Lung microvascular endothelial cell (primary cell): ENCODE data around the gene GDPD5. TPM values are rescaled to one million over a fixed set of nuclear protein-coding genes. Genes with fewer than 3 reads are reported as not detected.

Experiments used
- DNase-seq, 2 donors: peaks; one replicate each; pipeline versions ENCODE4 v3.0.0 to v3.0.0-alpha.2; 2010; ENCODE audit warnings: low read depth in 2 of 2
- total RNA-seq: library from RNA; depleted of rRNA; stranded (reverse); fragments of >200 nt; gene quantifications from 2 replicates; pipeline ENCODE4 v1.2.1, GENCODE V29; 2014

The GDPD5 gene
- total RNA-seq, 1 donor from 2014 or later = 15.9 TPM

DNA sequence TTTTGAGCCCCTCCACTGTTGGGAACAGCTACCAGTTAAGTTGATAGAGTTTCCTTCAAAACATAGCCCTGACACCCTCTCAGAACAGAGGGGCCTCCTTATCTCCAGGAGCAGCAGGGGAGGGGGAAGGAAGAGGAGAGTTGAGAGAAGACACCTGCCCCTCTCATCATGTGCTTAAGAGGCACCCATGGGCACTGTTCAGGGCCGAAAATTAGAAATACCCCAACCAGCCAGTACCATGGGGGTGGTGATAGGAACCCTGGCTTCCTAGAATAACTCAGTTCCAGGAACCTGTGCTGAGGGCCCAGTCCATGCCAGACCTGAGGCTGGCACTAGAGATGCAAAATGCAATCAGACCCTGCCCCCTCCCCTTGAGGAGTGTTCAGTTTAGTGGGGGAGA is 9.3 kb upstream of the GDPD5 start:
- no peak for DNase-seq

DNA sequence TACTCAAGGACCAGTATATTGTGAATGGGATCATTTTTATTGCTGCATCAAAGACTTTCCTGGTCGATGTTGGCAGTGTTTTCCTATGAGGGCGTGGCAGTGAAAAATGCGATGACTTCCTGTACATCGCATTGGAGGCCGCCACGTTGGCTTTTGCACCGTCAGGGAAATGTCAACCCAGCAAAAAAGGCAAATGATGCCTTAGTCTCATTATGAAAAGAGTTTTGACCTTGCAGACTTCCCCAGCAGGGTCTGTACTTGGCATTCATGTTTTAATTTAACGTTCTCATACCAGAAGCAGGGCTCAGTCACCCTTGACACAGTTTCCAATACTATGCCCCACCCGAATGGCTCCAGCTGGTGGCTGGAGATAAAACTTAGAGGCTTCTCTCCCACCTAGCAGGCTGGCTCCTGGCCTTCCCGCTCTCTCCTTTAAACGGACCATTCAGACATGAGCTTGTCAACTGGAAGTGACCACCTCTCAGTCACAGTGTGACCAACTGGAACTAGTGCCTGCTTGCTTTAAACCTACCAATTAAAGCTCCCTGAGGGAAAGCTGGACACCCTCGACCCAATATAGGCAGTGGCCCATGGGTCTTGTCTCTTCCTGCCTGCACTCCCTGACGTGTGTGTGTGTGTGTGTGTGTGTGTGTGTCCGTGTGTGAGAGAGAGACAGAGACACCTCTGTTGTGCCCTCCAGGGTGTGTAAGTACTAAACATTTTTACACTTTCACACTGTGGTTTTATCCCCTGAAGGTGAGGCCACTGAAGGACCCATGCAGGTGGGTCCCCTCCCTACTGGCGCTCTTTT is 8.7 kb upstream of the GDPD5 start:
- DNase-seq = peak in 1 of 2 donors; percentile 74

DNA sequence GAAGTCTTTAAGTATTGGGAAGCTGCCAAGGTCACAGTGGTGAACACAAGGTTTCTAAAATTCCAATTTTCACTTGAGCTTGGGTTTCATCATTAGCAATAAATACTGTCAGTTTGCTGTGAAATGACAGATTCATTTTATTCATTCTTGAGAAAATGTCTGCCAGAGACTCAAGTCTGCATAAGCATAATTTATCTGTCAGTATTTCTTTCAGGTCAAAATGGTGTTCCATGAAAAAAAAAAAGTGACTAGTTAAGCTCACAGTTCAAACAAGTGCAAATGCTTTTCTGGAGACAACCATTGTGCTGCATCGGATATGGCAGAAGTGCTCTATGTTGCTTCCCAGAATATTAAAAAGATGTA is 8.1 kb upstream of the GDPD5 start:
- no peak for DNase-seq

DNA sequence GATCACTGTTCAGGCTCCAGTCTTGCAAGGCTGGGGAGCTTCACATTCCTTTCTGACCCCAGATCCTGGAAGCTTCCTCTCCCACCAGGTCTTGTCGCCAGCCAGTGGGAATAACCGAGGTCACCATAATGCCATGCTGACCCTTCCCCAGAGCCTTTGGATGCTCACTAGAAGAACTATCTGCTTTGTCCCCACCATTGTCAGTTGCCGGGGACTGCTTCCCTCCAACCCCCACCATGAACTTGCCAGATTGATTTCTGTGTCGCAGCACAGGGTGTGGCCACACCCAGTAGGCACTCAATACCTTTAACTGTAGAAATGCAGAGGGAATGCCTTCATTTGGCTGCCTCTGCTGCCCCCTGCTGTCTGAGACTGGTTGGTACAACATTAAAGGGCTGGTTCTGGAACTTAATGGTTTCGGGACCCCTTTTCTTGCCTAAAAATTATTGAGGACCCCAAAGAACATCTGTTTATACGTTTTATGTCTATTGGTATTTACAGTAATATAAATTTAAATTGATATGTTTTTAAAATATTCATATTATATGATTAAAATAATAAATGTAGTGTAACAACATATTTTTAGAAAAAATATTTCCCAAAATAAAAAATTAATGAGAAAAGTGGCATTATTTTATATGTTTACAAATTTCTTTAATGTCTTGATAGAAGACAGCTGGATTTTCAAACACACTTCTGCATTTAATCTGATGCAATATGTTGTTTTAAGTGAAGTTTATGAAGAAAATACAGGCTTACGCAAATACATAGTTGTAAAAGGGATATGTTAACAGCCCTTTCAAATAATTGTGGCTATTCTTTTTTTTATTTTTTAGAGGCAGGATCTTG is 6.7 kb upstream of the GDPD5 start:
- peak; percentile 56 to 73 for DNase-seq

DNA sequence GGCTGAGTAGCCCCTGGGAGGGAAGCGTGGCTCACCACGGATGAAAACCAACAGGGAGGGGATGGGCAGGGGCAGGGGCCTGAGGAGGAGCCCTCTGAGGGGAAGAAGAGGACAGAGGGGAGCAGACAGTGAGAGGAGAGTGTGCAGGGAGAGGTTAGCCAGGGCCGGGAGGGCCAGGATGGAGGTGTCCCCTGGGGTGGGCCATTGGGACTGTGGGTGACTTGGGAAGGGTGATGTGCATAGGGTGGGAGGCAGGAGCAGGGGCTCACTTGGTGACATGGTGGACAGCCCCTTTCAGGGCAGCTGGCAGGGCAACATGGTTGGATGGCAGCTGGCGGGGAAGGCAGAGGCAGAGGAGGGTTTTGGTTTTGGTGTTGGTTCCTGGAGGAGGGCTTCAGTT is 5.6 kb upstream of the GDPD5 start:
- DNase-seq = no peak

DNA sequence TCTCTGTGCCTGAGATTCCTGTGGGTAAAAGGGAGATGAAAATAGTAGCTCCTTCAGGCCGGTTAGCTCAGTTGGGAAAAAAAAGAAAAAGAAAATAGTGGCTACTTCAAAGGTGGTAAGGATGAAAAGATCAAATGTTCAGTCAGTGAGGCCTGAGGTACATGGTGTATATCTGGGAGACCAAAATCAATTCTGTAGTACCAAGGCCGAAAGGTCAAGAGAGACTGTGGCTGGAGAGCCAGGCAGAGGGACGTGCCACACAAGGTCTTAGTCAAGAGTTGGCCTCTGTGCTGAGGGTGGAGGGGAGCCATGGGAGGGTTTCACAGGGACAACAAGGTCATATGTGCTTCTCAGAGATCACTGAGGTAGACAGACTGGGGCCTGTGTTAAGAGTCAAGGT is 4.8 kb upstream of the GDPD5 start:
- DNase-seq = no peak

DNA sequence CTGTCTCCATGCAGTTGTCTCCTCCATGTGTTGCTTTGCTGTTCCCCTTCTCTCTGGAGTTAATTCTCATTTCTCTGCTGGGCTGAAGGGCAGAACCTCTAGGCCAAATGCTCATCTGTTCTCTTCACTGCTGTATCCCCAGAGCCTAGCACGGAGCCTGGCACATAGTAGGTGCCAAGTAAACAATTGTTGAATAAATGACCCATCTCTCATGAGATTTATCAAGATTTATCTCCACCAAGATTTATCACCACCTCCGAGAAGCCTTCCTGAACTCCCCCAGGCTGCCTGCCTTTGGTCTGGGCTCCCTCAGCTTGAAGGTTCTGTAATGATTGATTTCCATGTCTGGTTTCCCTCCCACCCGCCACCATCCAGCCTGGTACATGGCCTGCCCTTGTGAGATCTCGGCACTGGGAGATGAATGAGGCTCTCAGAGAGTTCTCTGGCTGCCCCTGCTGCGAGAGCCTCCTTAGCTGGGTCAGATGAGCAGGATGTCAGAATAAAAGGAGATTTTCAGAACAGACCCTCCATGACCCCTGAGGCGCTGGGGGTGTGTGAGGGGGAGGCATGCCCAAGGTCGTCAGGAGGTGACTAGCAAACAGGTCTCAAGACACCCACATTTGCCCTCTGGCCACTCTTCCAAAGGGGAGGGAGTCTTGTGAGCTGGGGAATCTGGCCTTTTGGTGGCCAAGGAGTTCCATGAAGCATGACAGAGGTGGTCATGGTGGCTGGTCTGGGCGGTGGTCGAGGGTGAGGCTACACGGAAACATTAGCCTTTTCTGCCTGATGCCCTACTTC is 2.4 kb upstream of the GDPD5 start:
- DNase-seq = no peak

DNA sequence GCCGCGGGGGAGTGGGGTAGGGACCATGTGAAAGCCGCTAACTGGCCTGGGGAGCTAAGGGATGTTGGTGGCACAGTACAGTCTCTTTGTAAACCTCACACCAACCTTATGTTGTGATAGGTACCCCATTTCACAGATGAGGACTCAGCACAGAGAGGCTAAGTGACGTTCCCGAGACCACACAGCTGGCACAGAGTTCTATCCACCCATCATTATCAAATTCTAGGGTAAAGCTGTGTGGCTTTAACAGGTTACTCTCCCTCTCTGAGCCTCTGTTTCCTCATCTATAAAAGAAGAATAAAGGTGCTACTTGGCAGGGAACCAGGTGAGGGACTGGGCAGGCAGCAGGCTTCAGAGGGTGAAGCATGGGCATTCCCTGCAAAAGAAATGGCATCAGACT is 1.4 kb upstream of the GDPD5 start:
- DNase-seq = no peak

DNA sequence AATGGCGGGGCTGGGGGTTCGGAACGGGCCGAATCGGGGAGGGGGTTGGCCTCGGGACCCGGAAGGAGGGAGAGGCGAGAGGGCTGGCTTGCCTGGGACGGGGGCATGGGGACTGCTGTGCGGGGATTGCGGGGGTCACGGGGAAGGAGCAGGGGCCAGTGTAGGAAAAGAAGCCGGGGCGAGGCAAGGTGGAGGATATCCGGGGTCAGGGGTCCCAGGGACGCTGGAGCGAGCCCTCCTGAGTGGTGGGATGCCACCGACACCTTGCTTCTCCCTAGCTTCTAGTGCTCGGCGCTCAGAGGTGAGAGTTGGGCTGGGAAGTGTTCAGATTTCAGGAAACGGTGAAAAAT is 426 bp upstream of the GDPD5 start:
- no peak for DNase-seq

DNA sequence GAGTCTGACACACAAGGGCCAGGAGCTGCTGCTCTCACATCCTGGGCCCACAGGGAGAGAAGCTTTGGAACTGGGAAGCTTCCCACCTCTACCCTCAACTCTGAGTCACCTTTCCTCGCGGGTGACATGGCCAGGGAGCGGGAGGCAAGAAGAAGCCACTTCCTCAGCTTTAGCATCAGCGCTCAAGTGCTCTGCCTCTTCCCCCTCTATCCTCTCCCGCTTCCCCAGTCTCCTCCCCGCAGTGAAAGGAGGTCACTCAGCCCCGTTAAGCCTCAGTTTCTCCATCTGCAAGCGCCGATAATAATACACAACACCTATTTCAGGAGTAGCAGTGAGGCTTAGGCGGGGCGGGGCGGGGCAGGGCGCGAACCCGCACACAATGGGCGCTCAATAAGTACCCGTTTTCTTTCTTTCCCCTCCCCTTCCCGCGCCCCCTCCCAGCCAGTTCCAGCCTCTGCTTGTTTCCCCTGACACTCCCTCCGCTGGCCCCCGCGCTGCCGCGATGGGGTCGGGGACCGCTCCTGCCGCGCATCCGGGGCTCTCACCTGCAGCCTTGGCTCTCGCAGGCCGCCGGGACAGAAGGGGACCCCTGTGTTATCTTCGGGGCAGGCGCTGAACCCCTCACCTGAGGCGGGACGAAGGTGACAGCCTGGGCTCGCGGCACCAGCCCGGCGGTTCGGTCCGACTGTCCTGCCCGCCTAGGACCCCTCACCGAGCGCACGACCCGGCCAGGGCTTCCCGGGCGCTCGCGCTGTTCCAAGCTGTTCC is 892 bp downstream of the GDPD5 start:
- peak; percentile 25 to 29 for DNase-seq

DNA sequence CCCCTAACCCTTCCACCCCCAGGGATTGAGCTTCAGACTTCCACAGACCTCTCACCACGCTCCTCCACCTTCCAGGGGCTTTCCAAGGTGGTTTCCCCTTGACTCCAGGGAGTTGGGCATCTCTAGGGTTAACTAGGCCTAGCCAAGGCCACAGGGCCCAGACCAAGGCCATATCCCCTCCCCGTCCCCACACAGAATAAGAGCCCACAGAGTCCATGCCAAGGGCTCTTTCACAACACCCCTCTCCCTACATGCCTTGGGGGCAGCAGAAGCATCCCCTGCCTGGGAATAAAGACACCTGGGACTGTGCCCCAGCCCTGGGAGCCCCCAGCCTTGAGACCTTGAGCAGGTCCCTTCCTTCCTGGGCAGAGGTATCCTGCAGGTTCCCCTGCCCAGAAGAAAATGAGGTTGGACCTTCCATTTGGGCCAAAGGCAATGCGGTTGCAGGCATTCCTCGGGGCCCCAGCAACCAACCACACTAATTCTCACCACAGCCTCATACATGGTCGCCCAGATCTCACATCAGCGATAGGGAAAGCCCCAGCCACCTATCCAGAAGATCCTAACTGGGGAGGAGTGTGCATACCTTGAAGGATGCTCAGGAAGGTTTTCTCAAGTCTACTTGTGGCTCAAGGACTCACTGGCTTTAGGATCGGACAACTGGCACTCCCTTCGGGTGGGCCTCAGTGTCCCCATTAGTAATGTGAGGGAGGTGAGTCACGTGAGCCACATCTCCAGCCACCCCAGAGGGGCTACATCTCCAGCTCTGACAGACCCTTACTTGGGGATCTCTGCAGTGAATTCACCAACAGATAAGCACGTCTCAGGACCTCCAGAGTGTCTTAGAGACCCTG is 1.7 kb downstream of the GDPD5 start:
- no peak for DNase-seq

DNA sequence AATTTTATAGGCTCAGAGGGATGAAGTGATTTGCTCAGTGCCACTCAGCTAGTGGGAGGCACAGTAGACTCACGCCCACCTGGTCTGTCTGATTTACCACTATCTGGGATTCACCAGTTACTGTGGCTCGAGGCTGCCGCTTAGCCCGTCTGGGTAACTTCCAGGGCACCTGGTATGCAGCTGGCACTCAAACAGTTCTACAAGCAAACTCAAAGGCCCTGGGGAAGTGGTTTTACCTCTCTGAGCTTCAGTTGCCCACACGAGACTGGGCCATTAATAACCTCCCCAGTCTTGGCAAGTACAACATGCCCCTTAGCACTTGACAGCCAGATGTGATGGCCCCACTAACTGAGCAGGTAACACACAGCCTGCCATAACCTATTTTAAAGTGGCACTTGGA is 2.6 kb downstream of the GDPD5 start:
- DNase-seq = no peak

DNA sequence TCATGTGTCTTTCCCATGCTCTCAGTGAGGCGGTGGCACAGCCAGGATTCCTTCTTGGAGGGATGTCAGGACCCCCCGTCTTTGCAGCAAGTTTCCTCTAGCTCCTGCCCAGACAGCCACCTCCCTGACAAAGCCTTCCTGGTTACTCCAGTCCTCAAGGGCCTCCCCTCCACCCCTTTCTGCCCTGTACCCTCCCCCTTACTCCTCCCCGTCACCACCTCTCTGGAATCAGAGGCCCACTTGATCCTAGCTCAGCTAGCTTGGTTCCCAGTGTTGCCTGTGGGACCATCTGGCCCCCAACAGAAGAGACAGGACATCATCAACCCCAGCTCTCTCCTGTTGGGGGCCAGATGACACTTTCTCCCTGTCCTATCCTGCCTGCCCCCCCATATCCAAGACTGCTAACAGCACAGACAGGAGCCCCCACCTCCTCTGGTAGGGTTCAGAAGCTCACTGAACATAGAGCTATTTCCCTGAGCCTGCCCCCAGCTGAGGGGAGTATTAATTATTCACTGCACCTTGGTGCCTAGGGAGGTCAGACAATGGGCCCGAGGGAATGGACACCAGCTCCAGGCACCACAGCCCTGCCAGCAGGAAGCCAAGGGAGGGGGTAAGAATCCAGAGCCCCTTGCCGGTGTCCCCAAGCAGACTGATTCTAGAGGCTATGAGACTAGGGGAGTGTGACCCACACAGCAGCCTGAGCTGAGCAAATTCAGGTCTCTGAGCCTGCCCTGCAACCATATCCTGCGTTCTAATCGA is 3.3 kb downstream of the GDPD5 start:
- no peak for DNase-seq

DNA sequence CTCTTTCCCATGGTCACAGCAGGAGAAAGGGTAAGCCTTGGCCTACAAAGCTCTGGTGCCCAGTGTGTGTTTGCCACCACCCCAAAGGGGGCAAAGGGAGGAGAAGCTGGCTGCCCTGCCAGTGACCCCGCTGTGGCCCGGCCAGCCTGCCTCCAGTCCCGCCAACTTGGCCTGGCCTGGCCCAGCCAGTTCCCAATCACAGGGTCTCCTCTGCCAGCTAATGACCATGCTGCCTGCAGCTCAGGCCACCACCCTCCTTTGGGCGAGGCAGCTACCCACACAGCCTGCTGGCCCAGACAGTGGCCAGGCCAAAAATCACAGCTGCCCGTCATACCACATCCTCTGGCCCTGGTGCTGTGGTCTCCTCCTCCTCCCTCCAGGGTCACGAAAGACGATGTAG is 5.1 kb downstream of the GDPD5 start:
- DNase-seq = no peak

DNA sequence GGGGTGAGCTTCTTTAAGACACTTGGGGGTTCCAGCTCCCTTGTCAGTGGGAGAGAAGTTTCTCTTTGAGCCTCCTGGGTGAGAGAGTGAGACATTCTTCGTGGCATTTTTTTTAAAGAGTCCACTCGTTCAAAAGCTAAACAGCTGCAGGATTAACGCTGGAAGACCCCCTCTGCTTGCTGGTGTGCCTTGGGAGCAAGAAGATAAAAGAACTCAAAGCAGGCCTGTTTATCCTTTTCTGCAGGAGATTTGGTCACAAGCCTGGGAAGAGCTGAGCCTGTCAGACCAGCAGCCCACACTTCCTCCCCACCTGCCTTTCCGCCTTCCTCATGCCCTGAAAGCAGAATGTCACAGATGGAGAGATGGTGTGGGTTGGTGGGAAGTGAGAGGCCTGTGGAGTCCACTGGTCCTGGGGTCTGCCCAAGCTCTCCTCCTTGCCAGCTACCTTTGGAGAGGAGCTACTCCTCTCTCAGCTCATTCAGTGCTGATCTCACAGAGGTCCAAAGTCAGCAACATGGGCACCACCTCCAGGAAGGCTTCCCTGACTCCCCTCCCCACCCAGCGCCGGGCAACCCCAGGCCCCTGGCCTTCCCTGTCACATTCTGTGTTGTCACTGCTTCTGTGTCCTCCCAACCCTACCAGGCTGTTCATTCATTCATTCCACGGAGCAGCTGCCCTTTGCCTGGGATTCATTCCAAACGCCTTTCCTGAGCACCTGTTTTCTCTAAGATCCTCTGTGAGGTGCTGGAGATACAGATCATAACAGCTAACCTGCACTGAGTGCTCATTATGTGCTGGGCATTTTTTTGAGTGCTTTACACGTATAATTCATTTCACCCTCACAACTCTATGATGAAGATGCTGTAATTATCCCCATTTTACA is 6.7 kb downstream of the GDPD5 start:
- no peak for DNase-seq

DNA sequence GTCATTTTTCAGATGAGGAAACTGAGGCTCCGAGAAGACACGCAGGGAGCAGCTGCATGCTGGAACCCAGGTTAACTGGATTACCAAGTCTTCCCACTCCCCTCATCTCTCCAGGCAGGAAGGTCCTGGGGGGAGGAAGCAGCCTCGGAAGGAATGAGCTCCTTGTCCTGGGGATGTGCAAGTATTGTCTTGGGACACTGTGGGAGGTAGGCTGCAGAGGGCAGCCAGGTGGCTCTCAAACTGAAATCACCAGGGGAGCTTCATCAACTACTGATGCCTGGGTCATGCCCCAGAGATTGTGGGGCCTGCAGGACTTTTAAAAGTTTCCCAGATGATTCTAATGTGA is 7.6 kb downstream of the GDPD5 start:
- no peak for DNase-seq

DNA sequence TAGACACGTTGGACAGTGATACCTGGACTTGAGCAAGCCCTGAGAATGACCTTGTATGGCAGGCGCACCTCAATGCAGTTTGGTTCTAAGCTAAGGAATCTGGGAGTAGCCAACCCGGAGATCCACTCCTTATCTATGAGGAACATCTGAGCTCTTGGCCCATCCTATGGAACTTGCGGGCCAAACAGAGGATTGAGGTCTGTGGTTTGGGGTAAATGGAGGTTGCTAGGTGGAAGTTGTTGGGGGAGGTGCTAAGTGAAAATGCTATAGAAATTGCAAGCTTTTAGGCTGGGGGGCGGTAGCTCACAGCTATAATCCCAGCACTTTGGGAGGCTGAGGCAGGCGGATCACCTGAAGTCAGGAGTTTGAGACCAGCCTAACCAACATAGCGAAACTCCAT is 8.9 kb downstream of the GDPD5 start:
- DNase-seq = no peak

DNA sequence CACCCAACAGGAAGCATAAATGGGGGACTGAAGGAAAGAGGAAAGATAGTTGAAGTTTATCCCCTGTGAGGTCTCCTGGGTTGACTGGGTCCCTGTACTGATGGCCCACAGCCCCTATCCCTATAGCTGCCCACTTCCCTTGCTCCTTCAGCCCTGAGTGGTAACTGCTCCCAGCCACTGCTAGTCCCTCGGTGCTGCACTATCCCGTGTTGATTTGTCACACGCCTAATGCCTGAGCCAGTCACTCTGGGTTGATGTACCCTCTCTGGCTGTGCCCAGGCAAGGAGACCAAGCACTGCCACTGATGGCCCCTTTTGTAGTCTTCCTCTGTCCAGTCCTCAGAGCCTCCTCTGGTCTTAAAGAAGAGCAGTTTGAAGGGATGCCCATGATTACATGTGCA is 9.6 kb downstream of the GDPD5 start:
- DNase-seq = no peak

DNA sequence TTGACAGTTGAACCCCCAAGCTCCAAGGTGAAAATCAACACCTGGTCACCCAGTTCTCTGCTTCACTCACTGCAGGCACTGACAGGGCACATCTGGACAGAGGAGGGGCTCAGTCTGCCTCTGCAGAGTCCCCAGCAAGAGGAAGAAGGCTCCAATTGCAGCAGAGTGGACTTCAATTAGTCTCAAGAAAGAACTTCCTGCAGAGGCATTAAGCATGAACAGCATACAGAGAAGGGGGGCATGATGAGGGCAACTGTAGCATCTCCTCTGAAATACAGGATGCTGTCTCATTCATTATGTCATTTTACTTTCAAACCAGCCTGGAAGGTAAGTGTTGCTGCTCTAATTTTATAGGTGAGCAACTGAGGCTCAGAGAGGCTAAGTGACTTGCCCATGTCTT is 11.1 kb downstream of the GDPD5 start:
- DNase-seq = no peak
